Measurements from ENCODE around the gene TRAF1. TPM values are rescaled to one million over a fixed set of nuclear protein-coding genes. Genes with fewer than 3 reads are reported as not detected.

The TRAF1 gene
- total RNA-seq, 1 experiment from 2014 or later: 1.7 TPM

GRCh38 chr9:120859361-120859760 is 67.2 kb downstream of the TRAF1 start:
- H3K9me2 ChIP-seq (ENCODE audit: insufficient read depth): no peaks in the 10 kb centered on the region
- no peak overlapping the region for H3K27ac ChIP-seq (ENCODE audit: low read depth, low read length)
- ChIA-PET CTCF (no interaction called here), RAD21 (ENCODE audit: low non-redundant PET in 1 of 2, low total read pairs in 2 of 2, uncharacterized antibody in 2 of 2, unreplicated experiment in 2 of 2) (no interaction called here), POLR2A (no interaction called here)
- TF ChIP-seq EGR1 (IDR thresholded peaks at IDR 0.05; ENCODE audit: low read depth) (no peak), POLR2A (IDR thresholded peaks at IDR 0.05; ENCODE audit: borderline replicate concordance, extremely low read depth, insufficient read depth, insufficient read length) (no peak), YY1 (IDR thresholded peaks at IDR 0.05; ENCODE audit: extremely low read depth, insufficient replicate concordance, low read depth, low read length) (no peak), ZFX (IDR thresholded peaks at IDR 0.05) (no peak), TCF7L2 (IDR thresholded peaks at IDR 0.05; ENCODE audit: borderline replicate concordance, extremely low read depth, insufficient read depth, insufficient read length) (no peak), FOSL1 (IDR thresholded peaks at IDR 0.05; ENCODE audit: low read depth) (no peak), JUND (IDR thresholded peaks at IDR 0.05) (no peak), SP1 (IDR thresholded peaks at IDR 0.05; ENCODE audit: low read depth) (no peak), EZH2phosphoT487 (IDR thresholded peaks at IDR 0.05; ENCODE audit: borderline replicate concordance) (no peak), ZBTB33 (IDR thresholded peaks at IDR 0.05; ENCODE audit: extremely low read depth, insufficient replicate concordance, low read length) (no peak), RAD21 (IDR thresholded peaks at IDR 0.05; ENCODE audit: low read depth) (no peak), ELF1 (IDR thresholded peaks at IDR 0.05; ENCODE audit: borderline replicate concordance, low read depth) (no peak), MAX (IDR thresholded peaks at IDR 0.05) (no peak), EZH2 (IDR thresholded peaks at IDR 0.05) (no peak), POLR2AphosphoS5 (IDR thresholded peaks at IDR 0.05; ENCODE audit: low read depth, low read length) (no peak), SIN3A (IDR thresholded peaks at IDR 0.05; ENCODE audit: low read depth) (no peak), ZNF274 (IDR thresholded peaks at IDR 0.05; ENCODE audit: low read depth, low read length) (no peak), SRF (IDR thresholded peaks at IDR 0.05; ENCODE audit: low read depth) (no peak), CEBPB (IDR thresholded peaks at IDR 0.05; ENCODE audit: low read depth) (no peak)
- intact Hi-C loops (cut with micrococcal nuclease): no loop called here
- ATAC-seq (no peak), DNase-seq (ENCODE audit: low read depth, low spot score) (no peak)
- H4K20me1 ChIP-seq (ENCODE audit: insufficient read depth): no peaks in the 10 kb centered on the region
- BruUV-seq (replicated peaks): no TSS peak
- no peak overlapping the region for H3K9ac ChIP-seq (ENCODE audit: low read length)
- H2AFZ ChIP-seq (ENCODE audit: low read depth, low read length, poor library complexity, severe bottlenecking): no peak overlapping the region
- H3K79me2 ChIP-seq (ENCODE audit: insufficient read depth, low read length): no peaks in the 10 kb centered on the region
- peaks cover 3 to 28% of the 10 kb centered on the region in 2 experiments for H3K36me3 ChIP-seq (ENCODE audit: control insufficient read depth in 1 of 2, insufficient read depth in 2 of 2, low read length in 2 of 2)
- H3K4me3 ChIP-seq (replicated peaks in 1 of 2; ENCODE audit: low read depth in 1 of 2, low read length in 2 of 2): no peak overlapping the region
- H3K27me3 ChIP-seq (ENCODE audit: insufficient read depth, low read length): no peaks in the 10 kb centered on the region
- H3K4me1 ChIP-seq (ENCODE audit: control insufficient read depth in 1 of 2, insufficient read depth in 2 of 2, low read length in 2 of 2): no peaks in the 10 kb centered on the region
- no peak overlapping the region for H3K4me2 ChIP-seq (ENCODE audit: low read length)
- no peaks in the 10 kb centered on the region for H3K9me3 ChIP-seq (ENCODE audit: control insufficient read depth in 1 of 2, insufficient read depth in 1 of 2, low read depth in 1 of 2, low read length in 2 of 2)
